Gastrocnemius medialis (tissue), 4 donors: ENCODE measurements around the gene HOXC11.

Source experiments
- CTCF ChIP-seq, 5 experiments: fragments of 450-650 bp in 3 of 5; fragments of 200-600 bp in 2 of 5; sonication (generic) in 2 of 5; IDR thresholded peaks in 4 of 5; conservative IDR thresholded peaks in 1 of 5; 1 replicate in 4 of 5; 2 replicates in 1 of 5; pipeline ENCODE4 v1.5.1; 2016 to 2019; ENCODE audit warnings: antibody characterized with exemption in 5 of 5, mild to moderate bottlenecking in 3 of 5, moderate library complexity in 3 of 5
- POLR2A ChIP-seq, 2 donors: fragments of 450-650 bp; IDR thresholded peaks; one replicate each; pipeline ENCODE4 v1.6.1; 2017; ENCODE audit warnings: antibody characterized with exemption in 2 of 2, mild to moderate bottlenecking in 2 of 2, moderate library complexity in 2 of 2

DNA sequence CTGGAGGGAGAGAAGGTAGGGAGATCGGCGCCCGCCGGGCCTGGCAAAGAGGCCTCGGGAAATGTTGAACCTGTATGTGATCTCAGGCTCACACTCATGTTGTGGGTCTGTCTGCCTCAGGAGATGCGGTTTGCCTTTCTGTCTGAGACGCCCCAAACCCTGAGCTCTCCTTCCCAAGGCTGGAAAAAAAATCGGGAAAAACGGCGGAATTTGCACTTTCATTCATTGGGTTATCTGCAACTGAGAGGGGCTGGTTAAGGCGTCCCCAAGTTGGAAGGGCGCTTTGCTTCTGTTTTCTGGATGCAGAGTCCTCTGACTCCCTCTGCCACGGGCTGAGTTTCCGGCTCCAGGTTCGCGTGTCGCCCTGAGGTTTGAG lies 22.1 kb downstream of the HOXC11 start:
- TF ChIP-seq POLR2A (IDR thresholded peaks at IDR 0.05) (no peak), CTCF (IDR thresholded peaks at IDR 0.05 in 4 of 5, conservative IDR thresholded peaks at IDR 0.05 in 1 of 5) (no peak)
